Vagina (tissue), 2 donors: ENCODE data around the gene RPAP3.

ENCODE experiments used
- POLR2A ChIP-seq, 2 donors: fragments of 450-650 bp; IDR thresholded peaks; one replicate each; pipeline ENCODE4 v1.6.1; 2017; ENCODE audit warnings: antibody characterized with exemption in 2 of 2, mild to moderate bottlenecking in 2 of 2, moderate library complexity in 2 of 2
- POLR2AphosphoS5 ChIP-seq, 2 donors: sonication (generic); formaldehyde crosslinking; IDR thresholded peaks; one replicate each; pipeline ENCODE4 v1.9.0; 2017; ENCODE audit warnings: antibody characterized with exemption in 2 of 2, mild to moderate bottlenecking in 2 of 2, low read depth in 1 of 2; ENCODE audit not compliant: insufficient read depth in 1 of 2
- TF ChIP-seq, protein P1 (sequence below), 3 experiments: fragments of 450-650 bp in 2 of 3; fragments of 200-600 bp in 1 of 3; sonication (generic) in 1 of 3; IDR thresholded peaks; one replicate each; pipeline ENCODE4 v1.5.1; 2017 to 2019; ENCODE audit warnings: antibody characterized with exemption in 3 of 3, mild to moderate bottlenecking in 2 of 3, moderate library complexity in 2 of 3

DNA sequence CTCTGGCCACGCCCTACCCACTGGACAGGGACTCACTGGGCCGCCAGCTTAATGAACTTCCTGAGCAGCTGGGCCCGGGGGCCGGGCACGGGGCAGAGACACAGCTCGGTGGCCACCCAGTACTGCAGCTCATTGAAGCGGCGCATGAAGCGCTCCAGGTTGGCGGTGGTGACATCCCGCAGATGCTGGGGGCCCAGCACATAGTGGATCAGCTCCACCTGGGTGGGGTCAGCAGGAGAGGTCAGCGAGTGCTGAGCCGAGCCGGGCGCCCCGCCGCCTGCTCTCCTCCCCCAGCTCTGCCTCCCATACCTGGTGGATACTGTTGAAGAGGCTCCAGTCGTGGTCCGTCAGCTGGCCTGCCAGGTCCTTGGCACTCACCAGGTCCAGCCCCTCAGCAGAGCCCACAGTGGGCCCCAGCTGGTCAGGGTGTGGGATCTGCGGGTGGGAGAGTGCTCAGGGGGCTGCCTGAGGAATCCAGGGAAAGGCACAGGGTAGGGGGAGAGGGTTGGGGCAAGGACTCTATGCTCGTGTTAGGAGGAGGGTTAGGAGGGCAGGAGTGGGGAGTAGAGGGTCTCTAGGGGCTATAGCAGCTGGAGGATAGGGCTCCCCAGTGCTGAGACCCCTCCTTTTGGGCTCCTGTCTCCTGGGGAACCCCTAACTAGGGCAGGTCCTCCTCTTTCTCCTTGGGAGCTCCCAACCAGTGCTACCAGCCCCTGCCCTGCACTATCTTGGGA lies 34.9 kb upstream of the RPAP3 start:
- TF ChIP-seq POLR2A (IDR thresholded peaks at IDR 0.05), result no peak
- TF ChIP-seq, protein P1, sequence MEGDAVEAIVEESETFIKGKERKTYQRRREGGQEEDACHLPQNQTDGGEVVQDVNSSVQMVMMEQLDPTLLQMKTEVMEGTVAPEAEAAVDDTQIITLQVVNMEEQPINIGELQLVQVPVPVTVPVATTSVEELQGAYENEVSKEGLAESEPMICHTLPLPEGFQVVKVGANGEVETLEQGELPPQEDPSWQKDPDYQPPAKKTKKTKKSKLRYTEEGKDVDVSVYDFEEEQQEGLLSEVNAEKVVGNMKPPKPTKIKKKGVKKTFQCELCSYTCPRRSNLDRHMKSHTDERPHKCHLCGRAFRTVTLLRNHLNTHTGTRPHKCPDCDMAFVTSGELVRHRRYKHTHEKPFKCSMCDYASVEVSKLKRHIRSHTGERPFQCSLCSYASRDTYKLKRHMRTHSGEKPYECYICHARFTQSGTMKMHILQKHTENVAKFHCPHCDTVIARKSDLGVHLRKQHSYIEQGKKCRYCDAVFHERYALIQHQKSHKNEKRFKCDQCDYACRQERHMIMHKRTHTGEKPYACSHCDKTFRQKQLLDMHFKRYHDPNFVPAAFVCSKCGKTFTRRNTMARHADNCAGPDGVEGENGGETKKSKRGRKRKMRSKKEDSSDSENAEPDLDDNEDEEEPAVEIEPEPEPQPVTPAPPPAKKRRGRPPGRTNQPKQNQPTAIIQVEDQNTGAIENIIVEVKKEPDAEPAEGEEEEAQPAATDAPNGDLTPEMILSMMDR (IDR thresholded peaks at IDR 0.05), result no peak
- TF ChIP-seq POLR2AphosphoS5 (IDR thresholded peaks at IDR 0.05; ENCODE audit: insufficient read depth in 1 of 2, low read depth in 1 of 2), result no peak
